ENCODE measurements around the gene ZNF630.
A peak's percentile ranks its signal among the peaks of the same experiment; 100 is the strongest.
"Not testable (repeated sequence)": the region's sequence is repeated elsewhere in the genome, so short reads cannot be mapped to it uniquely, and the experiment has no call there.

Gene ZNF630

GRCh38 chrX:48028091-48028490, 43.3 kb downstream of the ZNF630 start:
- DNase-seq = no peak

DNA sequence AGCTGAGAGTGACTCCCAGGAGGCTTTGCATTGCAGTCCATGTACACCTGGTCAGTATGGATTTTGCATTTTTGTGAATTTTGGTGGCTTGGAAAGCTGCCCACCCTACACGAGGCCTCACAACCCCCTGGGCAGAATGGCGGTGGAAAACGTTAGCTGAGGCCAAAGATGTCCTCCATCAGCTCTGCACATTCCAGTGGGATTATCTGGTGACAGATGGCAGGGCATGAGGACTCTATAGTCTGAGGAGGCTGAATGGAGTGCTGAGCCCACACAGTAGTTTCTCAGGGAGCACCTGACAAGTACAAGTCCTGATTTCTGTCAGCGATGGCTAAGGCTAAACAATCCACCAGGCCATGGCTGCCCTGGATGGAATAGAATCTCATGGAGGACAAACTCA, 43.9 kb downstream of the ZNF630 start:
- DNase-seq = not testable (repeated sequence)

DNA sequence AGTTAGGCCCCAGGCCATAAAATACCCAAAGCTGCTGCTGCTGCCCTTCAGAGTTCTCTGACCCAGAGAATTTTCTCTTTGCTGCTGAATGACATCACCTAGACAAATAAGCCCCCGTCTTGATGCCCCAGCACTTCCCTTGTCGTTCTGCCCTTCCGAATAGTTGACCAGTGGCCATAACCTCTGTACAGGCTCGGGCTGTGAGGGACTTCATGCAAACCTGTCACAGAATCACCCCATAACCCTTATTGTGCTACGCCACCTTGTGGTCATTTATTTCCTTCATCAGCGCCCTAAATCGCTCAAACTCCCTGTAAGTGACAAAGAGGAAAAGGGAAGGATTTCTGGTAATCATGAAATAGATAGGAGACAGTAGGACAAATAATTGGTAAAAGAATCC, 45.9 kb downstream of the ZNF630 start:
- DNase-seq = peak; percentile 48

DNA sequence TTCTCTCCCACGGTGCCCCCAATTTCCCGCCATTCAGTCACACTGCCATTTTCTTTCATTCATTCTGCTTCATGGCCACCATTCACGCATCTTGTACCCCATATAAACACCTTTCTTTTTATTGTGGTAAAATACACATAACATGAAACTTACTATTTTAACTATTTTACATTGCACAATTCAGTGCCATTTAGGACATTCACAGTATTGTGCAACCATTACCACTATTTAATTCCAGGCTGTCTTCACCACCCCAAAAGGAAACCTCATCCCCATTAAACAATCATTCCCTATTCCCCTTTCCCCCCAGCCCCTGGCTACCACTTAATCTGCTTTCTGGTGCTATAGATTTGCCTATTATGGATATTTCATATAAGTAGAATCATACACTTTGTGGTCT, 48.7 kb downstream of the ZNF630 start:
- no peak for DNase-seq

DNA sequence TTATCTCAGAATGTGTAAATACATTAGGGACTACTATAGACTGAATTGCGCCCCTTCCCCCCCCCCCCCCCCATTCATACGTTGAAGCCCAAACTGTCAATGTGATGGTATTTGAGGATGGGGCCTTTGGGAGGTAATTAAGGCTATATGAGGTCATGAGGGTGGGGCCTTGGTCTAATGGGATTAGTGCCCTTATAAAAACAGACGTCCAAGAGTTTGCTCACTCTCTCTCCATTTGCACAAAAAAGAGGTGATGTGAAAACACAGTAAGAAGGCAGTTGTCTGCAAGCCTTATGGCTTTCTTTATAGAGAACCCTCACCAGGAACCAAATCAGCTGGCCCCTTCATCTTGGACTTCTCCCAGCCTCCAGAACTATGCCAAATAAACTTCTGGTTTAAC, 49.3 kb downstream of the ZNF630 start:
- DNase-seq = no peak

GRCh38 chrX:48021026-48021900, 50.2 kb downstream of the ZNF630 start:
- DNase-seq = peak; percentile 42

DNA sequence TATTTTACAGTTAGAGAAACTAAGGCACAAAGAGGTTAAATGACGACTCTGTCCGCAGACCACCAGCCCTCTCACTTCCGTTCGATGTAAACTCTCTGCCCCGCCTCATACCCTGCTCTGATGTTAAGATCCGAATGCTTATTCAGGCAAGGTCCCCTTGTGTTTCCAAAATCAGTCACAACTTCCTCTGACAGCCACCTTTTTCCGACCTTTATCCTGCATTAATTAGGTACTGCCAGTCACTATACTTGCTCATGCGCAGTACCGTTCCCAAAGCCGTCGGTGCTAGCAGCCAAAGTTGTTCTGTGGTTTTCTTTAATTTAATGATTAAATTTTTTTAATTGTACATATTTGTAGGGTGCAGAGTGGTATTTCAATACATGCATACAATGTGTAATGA, 51.0 kb downstream of the ZNF630 start:
- DNase-seq = peak; percentile 33

- not testable (repeated sequence) for DNase-seq
Measured at GRCh38 chrX:48019892-48020291, 51.5 kb downstream of the ZNF630 start.

- DNase-seq = not testable (repeated sequence)
Measured at GRCh38 chrX:48016583-48017310, 54.7 kb downstream of the ZNF630 start.

DNA sequence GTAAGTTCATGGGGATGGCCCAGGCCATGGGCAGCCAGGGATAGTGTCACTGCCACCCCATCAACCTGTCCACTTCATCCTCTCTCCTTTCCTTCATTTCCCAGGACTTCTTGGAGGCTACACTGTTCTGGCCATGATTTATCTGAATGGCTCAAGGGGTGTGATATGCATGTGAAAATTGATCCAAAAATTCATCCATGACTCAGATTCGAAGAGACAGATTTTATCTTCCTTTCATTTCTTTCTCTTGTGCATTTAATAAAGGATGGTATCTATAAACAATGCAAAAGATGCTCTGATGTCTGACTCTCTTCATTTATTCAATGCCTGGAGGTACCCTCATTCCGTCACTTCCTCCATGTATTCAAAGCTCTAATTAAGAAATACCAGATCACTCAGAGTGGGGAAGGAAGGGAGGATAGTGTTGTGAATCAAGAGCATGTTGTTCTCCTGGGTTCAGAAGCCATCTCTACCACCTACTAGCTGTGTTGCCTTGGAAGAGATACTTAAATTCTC, 61.9 kb downstream of the ZNF630 start:
- DNase-seq = not testable (repeated sequence)

All from activated CD4-positive, alpha-beta T cell treated with anti-CD3 and anti-CD28 coated beads, Interleukin-2, amount 50 U/mL, for 16 hours (primary cell).